Testis (tissue), 2 donors: ENCODE measurements around the gene GLI3.

ENCODE experiments used
- POLR2A ChIP-seq: fragments of 450-650 bp; IDR thresholded peaks from one replicate; pipeline ENCODE4 v1.6.1; 2017; ENCODE audit warnings: antibody characterized with exemption, mild to moderate bottlenecking, moderate library complexity
- TF ChIP-seq, protein P1 (sequence below), 3 experiments: fragments of 450-650 bp in 2 of 3; fragments of 200-600 bp in 1 of 3; sonication (generic) in 1 of 3; IDR thresholded peaks; one replicate each; pipeline ENCODE4 v1.5.1; 2016 to 2019; ENCODE audit warnings: antibody characterized with exemption in 3 of 3, mild to moderate bottlenecking in 2 of 3, moderate library complexity in 1 of 3

DNA sequence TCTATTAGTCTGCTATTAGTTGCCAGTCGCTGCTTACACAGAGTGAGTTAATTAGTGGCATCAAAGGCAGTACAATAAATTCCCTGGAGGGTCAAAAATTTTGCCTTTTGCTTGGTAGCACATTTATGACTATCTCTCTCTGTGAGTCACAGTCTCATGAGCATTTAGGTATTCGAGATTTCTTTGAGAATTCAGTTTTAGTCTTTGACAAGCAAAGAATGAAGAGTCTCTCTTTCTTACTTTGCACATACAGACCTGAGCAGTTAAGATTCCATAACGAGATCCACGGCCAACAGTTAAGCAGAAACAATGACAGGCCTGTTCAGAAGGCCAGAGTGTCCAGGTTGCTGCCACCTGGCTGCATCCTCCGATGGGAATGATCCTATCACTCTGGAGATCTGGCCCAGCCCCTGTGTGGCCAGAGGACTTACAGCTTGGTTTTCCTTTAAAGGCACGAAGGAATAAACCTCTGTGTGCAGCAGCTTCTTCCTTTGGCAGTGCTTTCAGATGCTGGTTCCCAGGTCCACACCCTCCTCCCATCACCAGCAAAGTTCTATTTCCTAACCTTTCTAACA, 80.6 kb downstream of the GLI3 start:
- TF ChIP-seq, protein P1, sequence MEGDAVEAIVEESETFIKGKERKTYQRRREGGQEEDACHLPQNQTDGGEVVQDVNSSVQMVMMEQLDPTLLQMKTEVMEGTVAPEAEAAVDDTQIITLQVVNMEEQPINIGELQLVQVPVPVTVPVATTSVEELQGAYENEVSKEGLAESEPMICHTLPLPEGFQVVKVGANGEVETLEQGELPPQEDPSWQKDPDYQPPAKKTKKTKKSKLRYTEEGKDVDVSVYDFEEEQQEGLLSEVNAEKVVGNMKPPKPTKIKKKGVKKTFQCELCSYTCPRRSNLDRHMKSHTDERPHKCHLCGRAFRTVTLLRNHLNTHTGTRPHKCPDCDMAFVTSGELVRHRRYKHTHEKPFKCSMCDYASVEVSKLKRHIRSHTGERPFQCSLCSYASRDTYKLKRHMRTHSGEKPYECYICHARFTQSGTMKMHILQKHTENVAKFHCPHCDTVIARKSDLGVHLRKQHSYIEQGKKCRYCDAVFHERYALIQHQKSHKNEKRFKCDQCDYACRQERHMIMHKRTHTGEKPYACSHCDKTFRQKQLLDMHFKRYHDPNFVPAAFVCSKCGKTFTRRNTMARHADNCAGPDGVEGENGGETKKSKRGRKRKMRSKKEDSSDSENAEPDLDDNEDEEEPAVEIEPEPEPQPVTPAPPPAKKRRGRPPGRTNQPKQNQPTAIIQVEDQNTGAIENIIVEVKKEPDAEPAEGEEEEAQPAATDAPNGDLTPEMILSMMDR (IDR thresholded peaks at IDR 0.05): no peak
- no peak for TF ChIP-seq POLR2A
